ENCODE results near the gene FBXO36. TPM values are rescaled to one million over a fixed set of nuclear protein-coding genes. Genes with fewer than 3 reads are reported as not detected.
A peak's percentile ranks its signal among the peaks of the same experiment; 100 is the strongest.

The FBXO36 gene
- total RNA-seq, 1 experiment from 2014 or later: 3.6 TPM

- ChIA-PET CTCF (interaction anchor here (1.0 kb wide), 1 partner anchor 142 kb away, joined by 11 read pairs; no protein-coding TSS in a partner anchor), POLR2A (ENCODE audit: unreplicated experiment) (no interaction called here)
- H3K4me3 ChIP-seq (ENCODE audit: low read length): no peak overlapping the region
- peak overlapping the region; percentile 56; the same call in 1 of the 2 replicates for H2AFZ ChIP-seq (ENCODE audit: low read length)
- H3K9me2 ChIP-seq (replicated peaks; ENCODE audit: low read length): no peaks in the 10 kb centered on the region
- no TSS peak for BruUV-seq (replicated peaks)
- H3K79me2 ChIP-seq (ENCODE audit: low read length): no peaks in the 10 kb centered on the region
- H3K4me2 ChIP-seq (ENCODE audit: low read length): no peak overlapping the region
- peaks cover 3% of the 10 kb centered on the region; the same call in 1 of the 2 replicates for H3K4me1 ChIP-seq (ENCODE audit: insufficient read depth, low read length)
- TF ChIP-seq EZH2 (IDR thresholded peaks at IDR 0.05; ENCODE audit: low read length, unreplicated experiment): no peak
- TF ChIP-seq EZH2phosphoT487 (IDR thresholded peaks at IDR 0.05; ENCODE audit: borderline replicate concordance, low read length): no peak
- TF ChIP-seq, protein P1, sequence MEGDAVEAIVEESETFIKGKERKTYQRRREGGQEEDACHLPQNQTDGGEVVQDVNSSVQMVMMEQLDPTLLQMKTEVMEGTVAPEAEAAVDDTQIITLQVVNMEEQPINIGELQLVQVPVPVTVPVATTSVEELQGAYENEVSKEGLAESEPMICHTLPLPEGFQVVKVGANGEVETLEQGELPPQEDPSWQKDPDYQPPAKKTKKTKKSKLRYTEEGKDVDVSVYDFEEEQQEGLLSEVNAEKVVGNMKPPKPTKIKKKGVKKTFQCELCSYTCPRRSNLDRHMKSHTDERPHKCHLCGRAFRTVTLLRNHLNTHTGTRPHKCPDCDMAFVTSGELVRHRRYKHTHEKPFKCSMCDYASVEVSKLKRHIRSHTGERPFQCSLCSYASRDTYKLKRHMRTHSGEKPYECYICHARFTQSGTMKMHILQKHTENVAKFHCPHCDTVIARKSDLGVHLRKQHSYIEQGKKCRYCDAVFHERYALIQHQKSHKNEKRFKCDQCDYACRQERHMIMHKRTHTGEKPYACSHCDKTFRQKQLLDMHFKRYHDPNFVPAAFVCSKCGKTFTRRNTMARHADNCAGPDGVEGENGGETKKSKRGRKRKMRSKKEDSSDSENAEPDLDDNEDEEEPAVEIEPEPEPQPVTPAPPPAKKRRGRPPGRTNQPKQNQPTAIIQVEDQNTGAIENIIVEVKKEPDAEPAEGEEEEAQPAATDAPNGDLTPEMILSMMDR (conservative IDR thresholded peaks at IDR 0.05; ENCODE audit: low read depth, low read length): no peak
- no peaks in the 10 kb centered on the region for H4K20me1 ChIP-seq (ENCODE audit: low read length)
- no peaks in the 10 kb centered on the region for H3K9me3 ChIP-seq (ENCODE audit: low read length)
- H3K27me3 ChIP-seq (ENCODE audit: low read length): no peaks in the 10 kb centered on the region
- ATAC-seq (peak; percentile 92), DNase-seq (peak; percentile 73)
- H3F3A ChIP-seq (ENCODE audit: low read length, unreplicated experiment): no peaks in the 10 kb centered on the region
- H3K27ac ChIP-seq (ENCODE audit: low read length): no peak overlapping the region
- intact Hi-C loops (cut with micrococcal nuclease): no loop called here
- no peaks in the 10 kb centered on the region for H3K36me3 ChIP-seq (ENCODE audit: low read depth, low read length)
- no peak overlapping the region for H3K9ac ChIP-seq (ENCODE audit: low read length)
Observed at GRCh38 chr2:230018153-230018552, 95.8 kb downstream of the FBXO36 start.

DNA sequence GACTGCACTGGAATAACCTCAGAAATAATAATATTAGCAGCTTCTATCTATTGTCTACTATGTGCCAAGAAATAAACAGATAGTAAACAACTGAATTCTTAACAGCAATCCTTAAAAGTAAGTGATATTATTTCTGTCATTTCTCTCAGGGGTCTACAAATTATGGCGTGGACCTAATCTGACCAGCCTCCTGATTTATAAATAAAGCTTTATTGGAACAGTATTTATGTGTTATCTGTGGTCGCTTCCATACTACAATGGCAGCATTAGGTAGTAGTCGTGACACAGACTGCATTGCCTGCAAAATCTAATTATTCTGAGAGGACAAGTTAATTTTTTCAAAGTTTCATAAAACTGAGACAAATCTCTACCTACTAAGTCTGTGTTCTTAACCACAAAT is 97.4 kb downstream of the FBXO36 start:
- Histone ChIP-seq H3K27me3 (ENCODE audit: low read length) (no peaks in the 10 kb centered on the region), H3K36me3 (ENCODE audit: low read depth, low read length) (no peaks in the 10 kb centered on the region), H4K20me1 (ENCODE audit: low read length) (no peaks in the 10 kb centered on the region), H3K4me1 (ENCODE audit: insufficient read depth, low read length) (peaks cover 3% of the 10 kb centered on the region; the same call in 1 of the 2 replicates), H3K9me3 (ENCODE audit: low read length) (no peaks in the 10 kb centered on the region), H3K79me2 (ENCODE audit: low read length) (no peaks in the 10 kb centered on the region), H3K4me3 (ENCODE audit: low read length) (no peak overlapping the region), H3F3A (ENCODE audit: low read length, unreplicated experiment) (no peaks in the 10 kb centered on the region), H3K4me2 (ENCODE audit: low read length) (no peak overlapping the region), H3K9me2 (replicated peaks; ENCODE audit: low read length) (no peaks in the 10 kb centered on the region), H2AFZ (ENCODE audit: low read length) (no peak overlapping the region), H3K27ac (ENCODE audit: low read length) (no peak overlapping the region), H3K9ac (ENCODE audit: low read length) (no peak overlapping the region)
- ChIA-PET POLR2A (ENCODE audit: unreplicated experiment) (no interaction called here), CTCF (no interaction called here)
- DNase-seq (no peak), ATAC-seq (no peak)
- TF ChIP-seq EZH2 (IDR thresholded peaks at IDR 0.05; ENCODE audit: low read length, unreplicated experiment) (no peak), EZH2phosphoT487 (IDR thresholded peaks at IDR 0.05; ENCODE audit: borderline replicate concordance, low read length) (no peak)
- TF ChIP-seq, protein P1 (conservative IDR thresholded peaks at IDR 0.05; ENCODE audit: low read depth, low read length): no peak
- BruUV-seq (replicated peaks): no TSS peak
- intact Hi-C loops (cut with micrococcal nuclease): no loop called here

DNA sequence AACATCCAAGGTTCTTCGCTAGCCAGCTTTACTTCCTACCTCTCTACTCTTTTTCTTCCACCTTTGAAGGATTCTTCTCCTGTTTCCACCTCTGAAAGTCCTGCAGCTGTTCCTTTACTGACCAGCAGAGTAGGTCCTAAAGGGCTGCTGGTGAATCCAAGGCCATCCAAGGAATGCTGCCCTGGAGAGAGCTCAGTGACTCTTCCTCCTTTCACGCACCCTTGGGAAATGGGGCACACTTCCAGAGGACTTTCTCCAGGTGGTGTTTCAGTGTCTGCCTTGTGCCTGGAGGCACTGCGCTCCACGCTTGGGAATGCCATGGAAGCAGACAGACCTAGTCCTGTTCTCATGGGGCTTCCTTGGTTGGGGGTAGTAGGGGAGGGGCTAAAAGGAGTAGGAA is 101.0 kb downstream of the FBXO36 start:
- ChIA-PET POLR2A (ENCODE audit: unreplicated experiment) (no interaction called here), CTCF (interaction anchor here (0.6 to 0.7 kb wide), 2 partner anchors 130 to 137 kb away, joined by 3 to 13 read pairs; no protein-coding TSS in a partner anchor)
- TF ChIP-seq EZH2 (IDR thresholded peaks at IDR 0.05; ENCODE audit: low read length, unreplicated experiment) (no peak), EZH2phosphoT487 (IDR thresholded peaks at IDR 0.05; ENCODE audit: borderline replicate concordance, low read length) (no peak)
- TF ChIP-seq, protein P1 (conservative IDR thresholded peaks at IDR 0.05; ENCODE audit: low read depth, low read length): no peak
- Histone ChIP-seq H3K9me2 (replicated peaks; ENCODE audit: low read length) (no peaks in the 10 kb centered on the region), H3K9me3 (ENCODE audit: low read length) (no peaks in the 10 kb centered on the region), H3K79me2 (ENCODE audit: low read length) (no peaks in the 10 kb centered on the region), H3F3A (ENCODE audit: low read length, unreplicated experiment) (no peaks in the 10 kb centered on the region), H4K20me1 (ENCODE audit: low read length) (no peaks in the 10 kb centered on the region), H3K36me3 (ENCODE audit: low read depth, low read length) (no peaks in the 10 kb centered on the region), H3K4me2 (ENCODE audit: low read length) (no peak overlapping the region), H2AFZ (ENCODE audit: low read length) (no peak overlapping the region), H3K4me1 (ENCODE audit: insufficient read depth, low read length) (no peaks in the 10 kb centered on the region), H3K4me3 (ENCODE audit: low read length) (no peak overlapping the region), H3K27me3 (ENCODE audit: low read length) (no peaks in the 10 kb centered on the region), H3K27ac (ENCODE audit: low read length) (no peak overlapping the region), H3K9ac (ENCODE audit: low read length) (no peak overlapping the region)
- ATAC-seq: no peak
- intact Hi-C loops (cut with micrococcal nuclease): no loop called here
- no TSS peak for BruUV-seq (replicated peaks)
- no peak for DNase-seq

Measured in PC-3 (cell line).